ENCODE measurements around the gene LRFN2. TPM values are rescaled to one million over a fixed set of nuclear protein-coding genes. Genes with fewer than 3 reads are reported as not detected.

The LRFN2 gene
- polyA plus RNA-seq, 1 of the 3 experiments (the other 2 are of a cell fraction), result 0.02 TPM

DNA sequence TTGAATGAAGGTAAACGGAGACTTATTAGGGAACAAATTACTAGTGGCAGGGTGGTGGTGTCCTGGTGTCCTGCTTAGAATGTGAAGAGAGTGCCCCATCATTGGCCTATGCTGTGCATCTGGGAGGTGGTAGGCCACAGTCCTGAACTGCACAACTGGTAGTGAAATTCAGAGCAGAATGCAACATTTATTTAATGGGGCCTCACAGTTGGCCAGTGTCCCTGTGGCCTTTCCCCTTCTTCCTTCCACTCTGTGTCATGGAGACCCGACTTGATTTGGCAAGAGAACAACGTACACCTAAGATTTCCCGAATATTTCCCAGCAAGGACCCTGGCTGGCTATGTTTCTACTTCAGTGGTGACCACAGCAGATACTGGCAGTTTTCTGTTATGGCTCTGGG lies 206.9 kb downstream of the LRFN2 start:
- H3K27me3 ChIP-seq (ENCODE audit: insufficient read depth), result no peaks in the 10 kb centered on the region
- no peaks in the 10 kb centered on the region for H3F3A ChIP-seq (replicated peaks; ENCODE audit: insufficient read depth)
- CTCF ChIA-PET, result interaction anchor here (0.9 to 1.1 kb wide), 3 partner anchors 10 to 208 kb away, joined by 3 read pairs; no protein-coding TSS in a partner anchor
- H3K79me2 ChIP-seq (ENCODE audit: insufficient read depth), result no peaks in the 10 kb centered on the region
- 25% methylated on average over 4 of the region's 4 CpGs for WGBS (ENCODE audit: low lambda C conversion rate)
- no peak overlapping the region for H3K9ac ChIP-seq
- no peak overlapping the region for H3K4me2 ChIP-seq
- no peaks in the 10 kb centered on the region for H3K36me3 ChIP-seq (replicated peaks in 1 of 2; ENCODE audit: control insufficient read depth in 1 of 2, insufficient read depth in 2 of 2, low read length in 1 of 2)
- H3K9me2 ChIP-seq, result no peaks in the 10 kb centered on the region
- DNase-seq, result no peak
- H3K4me1 ChIP-seq (ENCODE audit: control insufficient read depth in 1 of 2, insufficient read depth in 2 of 2, low read depth in 1 of 2, low read length in 1 of 2), result no peaks in the 10 kb centered on the region; a peak in 1 of 4 replicates
- no peaks in the 10 kb centered on the region for H4K20me1 ChIP-seq (ENCODE audit: insufficient read depth)
- H2AFZ ChIP-seq (ENCODE audit: low read depth), result no peak overlapping the region
- H3K27ac ChIP-seq (ENCODE audit: low read depth in 2 of 2, low read length in 1 of 2), result no peak overlapping the region
- no peak overlapping the region for H3K4me3 ChIP-seq (ENCODE audit: low read depth in 2 of 2, low read length in 1 of 2)
- no peaks in the 10 kb centered on the region for H3K9me3 ChIP-seq
- POLR2A ChIA-PET, result no interaction called here
- TF ChIP-seq EP300 (IDR thresholded peaks at IDR 0.05; ENCODE audit: borderline replicate concordance in 1 of 2, low read depth in 1 of 2, low read length in 1 of 2) (no peak), RCOR1 (IDR thresholded peaks at IDR 0.05; ENCODE audit: low read length) (no peak), FOSL2 (IDR thresholded peaks at IDR 0.05; ENCODE audit: borderline replicate concordance, low read depth) (no peak), EZH2phosphoT487 (IDR thresholded peaks at IDR 0.05; ENCODE audit: borderline replicate concordance, low read depth) (no peak), MEF2A (IDR thresholded peaks at IDR 0.05; ENCODE audit: borderline replicate concordance, low read depth) (no peak), TAF1 (IDR thresholded peaks at IDR 0.05; ENCODE audit: borderline replicate concordance, low read depth, low read length) (no peak), FOXM1 (IDR thresholded peaks at IDR 0.05; ENCODE audit: low read depth) (no peak), GATA2 (CRISPR knock-in tag; IDR thresholded peaks at IDR 0.05) (no peak), YY1 (IDR thresholded peaks at IDR 0.05; ENCODE audit: low read depth) (no peak), JUND (IDR thresholded peaks at IDR 0.05) (no peak), CHD2 (IDR thresholded peaks at IDR 0.05; ENCODE audit: low read length, partially characterized antibody) (no peak), FOXJ3 (CRISPR knock-in tag; IDR thresholded peaks at IDR 0.05) (no peak), TEAD4 (IDR thresholded peaks at IDR 0.05; ENCODE audit: borderline replicate concordance, insufficient read depth) (no peak), ELF1 (IDR thresholded peaks at IDR 0.05) (no peak), RXRA (IDR thresholded peaks at IDR 0.05; ENCODE audit: borderline replicate concordance, low read depth) (no peak)
- TF ChIP-seq, protein P1, sequence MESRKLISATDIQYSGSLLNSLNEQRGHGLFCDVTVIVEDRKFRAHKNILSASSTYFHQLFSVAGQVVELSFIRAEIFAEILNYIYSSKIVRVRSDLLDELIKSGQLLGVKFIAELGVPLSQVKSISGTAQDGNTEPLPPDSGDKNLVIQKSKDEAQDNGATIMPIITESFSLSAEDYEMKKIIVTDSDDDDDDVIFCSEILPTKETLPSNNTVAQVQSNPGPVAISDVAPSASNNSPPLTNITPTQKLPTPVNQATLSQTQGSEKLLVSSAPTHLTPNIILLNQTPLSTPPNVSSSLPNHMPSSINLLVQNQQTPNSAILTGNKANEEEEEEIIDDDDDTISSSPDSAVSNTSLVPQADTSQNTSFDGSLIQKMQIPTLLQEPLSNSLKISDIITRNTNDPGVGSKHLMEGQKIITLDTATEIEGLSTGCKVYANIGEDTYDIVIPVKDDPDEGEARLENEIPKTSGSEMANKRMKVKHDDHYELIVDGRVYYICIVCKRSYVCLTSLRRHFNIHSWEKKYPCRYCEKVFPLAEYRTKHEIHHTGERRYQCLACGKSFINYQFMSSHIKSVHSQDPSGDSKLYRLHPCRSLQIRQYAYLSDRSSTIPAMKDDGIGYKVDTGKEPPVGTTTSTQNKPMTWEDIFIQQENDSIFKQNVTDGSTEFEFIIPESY (IDR thresholded peaks at IDR 0.05; ENCODE audit: borderline replicate concordance, low read depth), result no peak
- TF ChIP-seq, protein P2, sequence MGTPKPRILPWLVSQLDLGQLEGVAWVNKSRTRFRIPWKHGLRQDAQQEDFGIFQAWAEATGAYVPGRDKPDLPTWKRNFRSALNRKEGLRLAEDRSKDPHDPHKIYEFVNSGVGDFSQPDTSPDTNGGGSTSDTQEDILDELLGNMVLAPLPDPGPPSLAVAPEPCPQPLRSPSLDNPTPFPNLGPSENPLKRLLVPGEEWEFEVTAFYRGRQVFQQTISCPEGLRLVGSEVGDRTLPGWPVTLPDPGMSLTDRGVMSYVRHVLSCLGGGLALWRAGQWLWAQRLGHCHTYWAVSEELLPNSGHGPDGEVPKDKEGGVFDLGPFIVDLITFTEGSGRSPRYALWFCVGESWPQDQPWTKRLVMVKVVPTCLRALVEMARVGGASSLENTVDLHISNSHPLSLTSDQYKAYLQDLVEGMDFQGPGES (IDR thresholded peaks at IDR 0.05; ENCODE audit: low read depth, low read length), result no peak
- TF ChIP-seq, protein P3, sequence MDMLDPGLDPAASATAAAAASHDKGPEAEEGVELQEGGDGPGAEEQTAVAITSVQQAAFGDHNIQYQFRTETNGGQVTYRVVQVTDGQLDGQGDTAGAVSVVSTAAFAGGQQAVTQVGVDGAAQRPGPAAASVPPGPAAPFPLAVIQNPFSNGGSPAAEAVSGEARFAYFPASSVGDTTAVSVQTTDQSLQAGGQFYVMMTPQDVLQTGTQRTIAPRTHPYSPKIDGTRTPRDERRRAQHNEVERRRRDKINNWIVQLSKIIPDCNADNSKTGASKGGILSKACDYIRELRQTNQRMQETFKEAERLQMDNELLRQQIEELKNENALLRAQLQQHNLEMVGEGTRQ (IDR thresholded peaks at IDR 0.05; ENCODE audit: borderline replicate concordance, low read depth, low read length), result no peak
- TF ChIP-seq, protein P4, sequence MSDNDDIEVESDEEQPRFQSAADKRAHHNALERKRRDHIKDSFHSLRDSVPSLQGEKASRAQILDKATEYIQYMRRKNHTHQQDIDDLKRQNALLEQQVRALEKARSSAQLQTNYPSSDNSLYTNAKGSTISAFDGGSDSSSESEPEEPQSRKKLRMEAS (IDR thresholded peaks at IDR 0.05; ENCODE audit: low read depth), result no peak
- TF ChIP-seq, protein P5, sequence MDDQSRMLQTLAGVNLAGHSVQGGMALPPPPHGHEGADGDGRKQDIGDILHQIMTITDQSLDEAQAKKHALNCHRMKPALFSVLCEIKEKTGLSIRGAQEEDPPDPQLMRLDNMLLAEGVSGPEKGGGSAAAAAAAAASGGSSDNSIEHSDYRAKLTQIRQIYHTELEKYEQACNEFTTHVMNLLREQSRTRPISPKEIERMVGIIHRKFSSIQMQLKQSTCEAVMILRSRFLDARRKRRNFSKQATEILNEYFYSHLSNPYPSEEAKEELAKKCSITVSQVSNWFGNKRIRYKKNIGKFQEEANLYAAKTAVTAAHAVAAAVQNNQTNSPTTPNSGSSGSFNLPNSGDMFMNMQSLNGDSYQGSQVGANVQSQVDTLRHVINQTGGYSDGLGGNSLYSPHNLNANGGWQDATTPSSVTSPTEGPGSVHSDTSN (IDR thresholded peaks at IDR 0.05), result no peak
